Left lobe of liver (tissue), 2 donors: ENCODE data around the gene DPM3. TPM values are rescaled to one million over a fixed set of nuclear protein-coding genes. Genes with fewer than 3 reads are reported as not detected.

ENCODE experiments used
- ATAC-seq: fragments of 200-7000 bp; cut with Tn5 transposase; one replicate; pipeline ENCODE4 v1.9.1; 2020; ENCODE audit warnings: mild to moderate bottlenecking, moderate library complexity
- DNase-seq: peaks from one replicate; pipeline ENCODE4 v3.0.0-alpha.2; 2020; ENCODE audit warnings: low spot score
- total RNA-seq: library from RNA; stranded (reverse); gene quantifications from one replicate; pipeline ENCODE4 v1.2.1, GENCODE V29; 2021
- donor health status: DM: no; HTN: no; CAD: no; lungs with moderate emphysema.
- donor health status: DM: no; HTN: yes; CAD: no.

Gene DPM3
- total RNA-seq, 1 donor from 2014 or later, result 76.8 TPM

- ATAC-seq, result no peak
- no peak for DNase-seq
Observed at GRCh38 chr1:155104605-155105534, 35.5 kb downstream of the DPM3 start.

GRCh38 chr1:155103325-155103724, 37.0 kb downstream of the DPM3 start:
- peak; percentile 3 for ATAC-seq
- DNase-seq, result no peak

- ATAC-seq (no peak), DNase-seq (no peak)
Observed at GRCh38 chr1:155099331-155099730, 41.0 kb downstream of the DPM3 start.

- ATAC-seq, result no peak
Observed at GRCh38 chr1:155094622-155094948, 45.7 kb downstream of the DPM3 start.

GRCh38 chr1:155093911-155094621, 46.3 kb downstream of the DPM3 start:
- peak; percentile 65 for ATAC-seq
- no peak for DNase-seq

More at GRCh38 chr1:155094622-155094948, 45.7 kb downstream of the DPM3 start:
- DNase-seq, result no peak

GRCh38 chr1:155092641-155093040, 47.7 kb downstream of the DPM3 start:
- ATAC-seq (no peak), DNase-seq (no peak)

- DNase-seq, result no peak
- ATAC-seq, result no peak
Observed at GRCh38 chr1:155092131-155092530, 48.2 kb downstream of the DPM3 start.

- ATAC-seq, result peak; percentile 86
Observed at GRCh38 chr1:155091071-155092051, 49.0 kb downstream of the DPM3 start.

More at GRCh38 chr1:155091071-155092051, 49.0 kb downstream of the DPM3 start:
- DNase-seq, result peak; percentile 79

Other genes starting within 250 kb of the DPM3 start
- 40.2 TPM for gene PMVK, start 203.8 kb downstream of the DPM3 start, total RNA-seq
- 21.3 TPM for gene PBXIP1, start 184.4 kb downstream of the DPM3 start, total RNA-seq
- gene PYGO2, start 178.7 kb downstream of the DPM3 start, total RNA-seq, result 10.5 TPM
- gene SHC1, start 169.8 kb downstream of the DPM3 start, total RNA-seq, result 43.0 TPM
- 14.2 TPM for gene CKS1B, start 165.8 kb downstream of the DPM3 start, total RNA-seq
- gene FLAD1, start 157.2 kb downstream of the DPM3 start, total RNA-seq, result 21.9 TPM
- not detected for gene LENEP, start 146.9 kb downstream of the DPM3 start, total RNA-seq
- gene ZBTB7B, start 137.7 kb downstream of the DPM3 start, total RNA-seq, result 89.5 TPM
- gene DCST2, start 106.8 kb downstream of the DPM3 start, total RNA-seq, result 1.4 TPM
- gene DCST1, start 106.7 kb downstream of the DPM3 start, total RNA-seq, result 0.13 TPM
- 21.4 TPM for gene ADAM15, start 89.2 kb downstream of the DPM3 start, total RNA-seq
- gene EFNA4, start 76.8 kb downstream of the DPM3 start, total RNA-seq, result 3.3 TPM
- gene EFNA3, start 61.7 kb downstream of the DPM3 start, total RNA-seq, result 0.43 TPM
- 85.1 TPM for gene EFNA1, start 12.7 kb downstream of the DPM3 start, total RNA-seq
- gene SLC50A1, start 4.7 kb downstream of the DPM3 start, total RNA-seq, result 22.4 TPM
- gene KRTCAP2, start 32.8 kb upstream of the DPM3 start, total RNA-seq, result 75.6 TPM
- 0.23 TPM for gene TRIM46, start 33.3 kb upstream of the DPM3 start, total RNA-seq
- gene THBS3, start 67.4 kb upstream of the DPM3 start, total RNA-seq, result 16.8 TPM
- 22.6 TPM for gene MTX1, start 68.2 kb upstream of the DPM3 start, total RNA-seq
- gene ENTREP3, start 115.0 kb upstream of the DPM3 start, total RNA-seq, result 9.6 TPM
- gene SCAMP3, start 121.8 kb upstream of the DPM3 start, total RNA-seq, result 24.9 TPM
- gene CLK2, start 133.0 kb upstream of the DPM3 start, total RNA-seq, result 22.6 TPM
- gene HCN3, start 136.9 kb upstream of the DPM3 start, total RNA-seq, result 2.5 TPM
- gene PKLR, start 160.9 kb upstream of the DPM3 start, total RNA-seq, result 109 TPM
- gene FDPS, start 168.3 kb upstream of the DPM3 start, total RNA-seq, result 266 TPM
- 8.5 TPM for gene RUSC1, start 180.4 kb upstream of the DPM3 start, total RNA-seq